Measurements from ENCODE around the gene RFC4. TPM values are rescaled to one million over a fixed set of nuclear protein-coding genes. Genes with fewer than 3 reads are reported as not detected.
"Not testable (repeated sequence)": the region's sequence is repeated elsewhere in the genome, so short reads cannot be mapped to it uniquely, and the experiment has no call there.

Gene RFC4
- polyA plus RNA-seq, 3 donors: 3.9 to 6.2 (median 4.6) TPM

GRCh38 chr3:186814100-186814499, 7.8 kb upstream of the RFC4 start:
- H3K27ac ChIP-seq (ENCODE audit: low read depth in 1 of 2, low read length in 2 of 2): no peak overlapping the region
- TF ChIP-seq CTCF (IDR thresholded peaks at IDR 0.05): no peak
- Mint-ChIP-seq H3K36me3 (no peaks in the 10 kb centered on the region), H3K27me3 (ENCODE audit: low read depth in 3 of 3) (peaks cover 2 to 12% (median 7%) of the 10 kb centered on the region in 3 donors), H3K4me1 (peaks cover 15% of the 10 kb centered on the region), H3K27ac (no peak overlapping the region), H3K9me3 (no peaks in the 10 kb centered on the region), H3K4me3 (no peak overlapping the region)
- no peak overlapping the region for H2AFZ ChIP-seq (ENCODE audit: insufficient read depth, low read depth, low read length, poor library complexity, severe bottlenecking)
- WGBS (ENCODE audit: insufficient coverage): no CpG with 5 or more reads among the region's 4 CpGs
- DNase-seq: no peak
- no peak overlapping the region for H3K4me3 ChIP-seq (replicated peaks in 1 of 3; ENCODE audit: low read depth in 2 of 3, low read length in 3 of 3)
- H4K20me1 ChIP-seq (ENCODE audit: insufficient read depth, low read length): no peaks in the 10 kb centered on the region
- H3K36me3 ChIP-seq (replicated peaks in 1 of 2; ENCODE audit: control insufficient read depth in 1 of 2, insufficient read depth in 2 of 2, low read length in 2 of 2): no peaks in the 10 kb centered on the region
- no peaks in the 10 kb centered on the region for H3K27me3 ChIP-seq (ENCODE audit: control insufficient read depth in 2 of 2, insufficient read depth in 2 of 2, low read length in 2 of 2)
- H3K9me3 ChIP-seq (replicated peaks in 1 of 2; ENCODE audit: control insufficient read depth in 1 of 2, insufficient read depth in 1 of 2, low read length in 2 of 2): no peaks in the 10 kb centered on the region
- H3K4me1 ChIP-seq (ENCODE audit: control insufficient read depth in 1 of 2, insufficient read depth in 2 of 2, low read length in 2 of 2): peaks cover 8 to 10% of the 10 kb centered on the region in 2 donors
- H3K79me2 ChIP-seq (ENCODE audit: insufficient read depth, low read length): no peaks in the 10 kb centered on the region
- intact Hi-C loops (cut with micrococcal nuclease): no loop called here
- H3K9ac ChIP-seq (ENCODE audit: insufficient read depth, low read length, poor library complexity, severe bottlenecking): no peak overlapping the region
- H3K4me2 ChIP-seq (replicated peaks; ENCODE audit: extremely low read depth, low read length, poor library complexity, severe bottlenecking): no peak overlapping the region

- H3K4me2 ChIP-seq (replicated peaks; ENCODE audit: extremely low read depth, low read length, poor library complexity, severe bottlenecking); H3K4me3 ChIP-seq (replicated peaks in 1 of 3; ENCODE audit: low read depth in 2 of 3, low read length in 3 of 3); H3K9ac ChIP-seq (ENCODE audit: insufficient read depth, low read length, poor library complexity, severe bottlenecking); H3K27me3 ChIP-seq (ENCODE audit: control insufficient read depth in 2 of 2, insufficient read depth in 2 of 2, low read length in 2 of 2); H3K36me3 Mint-ChIP-seq; H3K9me3 Mint-ChIP-seq; DNase-seq; H4K20me1 ChIP-seq (ENCODE audit: insufficient read depth, low read length); intact Hi-C loops (cut with micrococcal nuclease); H3K4me3 Mint-ChIP-seq; H3K36me3 ChIP-seq (replicated peaks in 1 of 2; ENCODE audit: control insufficient read depth in 1 of 2, insufficient read depth in 2 of 2, low read length in 2 of 2); H3K9me3 ChIP-seq (replicated peaks in 1 of 2; ENCODE audit: control insufficient read depth in 1 of 2, insufficient read depth in 1 of 2, low read length in 2 of 2); H2AFZ ChIP-seq (ENCODE audit: insufficient read depth, low read depth, low read length, poor library complexity, severe bottlenecking); H3K79me2 ChIP-seq (ENCODE audit: insufficient read depth, low read length); H3K27ac ChIP-seq (ENCODE audit: low read depth in 1 of 2, low read length in 2 of 2); H3K27ac Mint-ChIP-seq: not testable (repeated sequence)
- Mint-ChIP-seq H3K27me3 (ENCODE audit: low read depth in 3 of 3) (peaks cover 2 to 12% (median 5%) of the 10 kb centered on the region in 3 donors), H3K4me1 (peaks cover 21% of the 10 kb centered on the region)
- WGBS (ENCODE audit: insufficient coverage): no CpG with 5 or more reads among the region's 29 CpGs
- H3K4me1 ChIP-seq (ENCODE audit: control insufficient read depth in 1 of 2, insufficient read depth in 2 of 2, low read length in 2 of 2): peaks cover 13 to 17% of the 10 kb centered on the region in 2 donors
Observed at GRCh38 chr3:186811313-186811712, 5.0 kb upstream of the RFC4 start.

All from CD14-positive monocyte (primary cell).